Keratinocyte (primary cell): ENCODE data around the gene PREP.

Source experiments
- CTCF ChIP-seq, 3 experiments: IDR thresholded peaks in 1 of 3; conservative IDR thresholded peaks in 1 of 3; optimal IDR thresholded peaks in 1 of 3; 2 replicates in 2 of 3; 3 replicates in 1 of 3; pipeline versions ENCODE3 to v1.5.1; 2011; ENCODE audit warnings: low read length in 3 of 3, mild to moderate bottlenecking in 3 of 3, moderate library complexity in 2 of 3, control low read depth in 1 of 3, inconsistent platforms in 1 of 3; ENCODE audit not compliant: insufficient read depth in 2 of 3; ENCODE audit errors: extremely low read depth in 1 of 3
- EZH2 ChIP-seq: IDR thresholded peaks from one replicate; pipeline ENCODE4 v1.6.1; 2012; ENCODE audit warnings: inconsistent platforms, mild to moderate bottlenecking, low read length, moderate library complexity

GRCh38 chr6:105301072-105301503 is 101.8 kb downstream of the PREP start:
- TF ChIP-seq CTCF (optimal IDR thresholded peaks at IDR 0.05 in 1 of 3, IDR thresholded peaks at IDR 0.05 in 1 of 3, conservative IDR thresholded peaks at IDR 0.05 in 1 of 3; ENCODE audit: extremely low read depth in 1 of 3, insufficient read depth in 2 of 3, low read length in 3 of 3) = no peak
- TF ChIP-seq EZH2 = no peak
